ENCODE data around the gene SNX30.

DNA sequence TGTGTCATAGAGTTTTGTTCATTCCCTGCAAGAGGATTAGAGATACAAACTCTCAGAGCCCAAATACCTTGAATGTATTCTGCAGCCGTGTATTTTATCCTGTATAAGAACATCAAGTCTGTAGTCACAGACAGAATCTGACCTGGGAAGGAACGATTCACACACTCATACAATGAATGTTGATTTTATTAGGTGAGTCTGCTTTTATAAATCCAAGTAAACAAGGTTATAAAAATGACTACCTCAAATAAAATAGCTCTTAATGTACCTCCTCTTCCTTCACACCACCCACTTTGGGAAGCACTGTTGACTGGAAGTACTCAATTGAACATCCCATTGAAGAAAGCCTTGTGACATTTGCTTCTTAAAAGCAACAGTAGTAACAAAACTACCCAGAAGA, 128.2 kb downstream of the SNX30 start:
- TF ChIP-seq FOXM1 (IDR thresholded peaks at IDR 0.05; ENCODE audit: borderline replicate concordance) (no peak), HDGF (IDR thresholded peaks at IDR 0.05; ENCODE audit: borderline replicate concordance) (no peak), SP1 (IDR thresholded peaks at IDR 0.05) (no peak)

Data from HEK293T (cell line).